Body of pancreas (tissue), 4 donors: ENCODE measurements around the gene MED20. TPM values are rescaled to one million over a fixed set of nuclear protein-coding genes. Genes with fewer than 3 reads are reported as not detected.

Experiments
- ATAC-seq: fragments of 150-250 bp; one replicate; pipeline ENCODE4 v1.9.1; 2016
- DNase-seq, 4 donors: peaks; one replicate each; pipeline ENCODE4 v3.0.0-alpha.2; 2019
- H3K27ac ChIP-seq, 4 donors: fragments of 200-600 bp; sonication (generic); 1 replicate in 3 of 4; 2 replicates in 1 of 4; pipeline versions ENCODE4 v1.5.1 to v1.6.1; 2016 to 2019; ENCODE audit warnings: mild to moderate bottlenecking in 1 of 4, mixed read lengths in 1 of 4, moderate library complexity in 1 of 4
- H3K27me3 ChIP-seq, 2 donors: fragments of 200-600 bp; sonication (generic); one replicate each; pipeline ENCODE4 v1.6.0; 2016; ENCODE audit warnings: mild to moderate bottlenecking in 1 of 2
- H3K36me3 ChIP-seq, 2 donors: fragments of 200-600 bp; sonication (generic); replicated peaks in 1 of 2; 2 replicates each; pipeline ENCODE4 v1.5.1; 2016; ENCODE audit warnings: low read depth in 2 of 2; ENCODE audit not compliant: insufficient read depth in 1 of 2
- H3K4me1 ChIP-seq: fragments of 200-600 bp; sonication (generic); one replicate; pipeline ENCODE4 v1.6.0; 2016
- H3K4me3 ChIP-seq, 2 donors: fragments of 200-600 bp; sonication (generic); 1 replicate in 1 of 2; 2 replicates in 1 of 2; pipeline ENCODE4 v1.5.1; 2016 to 2019
- H3K9me3 ChIP-seq, 3 donors: fragments of 200-600 bp; sonication (generic); 1 replicate in 2 of 3; 2 replicates in 1 of 3; pipeline ENCODE4 v1.5.1; 2016
- CTCF ChIP-seq, 7 experiments: fragments of 450-650 bp in 4 of 7; fragments of 200-600 bp in 3 of 7; sonication (generic) in 3 of 7; IDR thresholded peaks; one replicate each; pipeline ENCODE4 v1.5.1; 2016 to 2019; ENCODE audit warnings: antibody characterized with exemption in 7 of 7
- POLR2A ChIP-seq, 3 donors: fragments of 450-650 bp; IDR thresholded peaks; one replicate each; pipeline ENCODE4 v1.6.1; 2016; ENCODE audit warnings: antibody characterized with exemption in 3 of 3, mild to moderate bottlenecking in 2 of 3
- WGBS, 2 donors: methylation state at CpG; one replicate each; pipeline ENCODE4 v1.1.5; 2017; 5-methylcytosine and 5-hydroxymethylcytosine counted together
- intact Hi-C: fragments of 100-400 bp; cut with DNase I; formaldehyde crosslinking; loops from one replicate; pipeline ENCODE4 v1.15.1; 2023
- total RNA-seq, 2 donors: library from RNA; depleted of rRNA; stranded (reverse); fragments of >200 nt; gene quantifications; one replicate each; pipeline ENCODE4 v1.1.0, GENCODE V29; 2016

MED20 gene
- total RNA-seq, 2 donors from 2014 or later = 9.9 to 17.8 TPM

DNA sequence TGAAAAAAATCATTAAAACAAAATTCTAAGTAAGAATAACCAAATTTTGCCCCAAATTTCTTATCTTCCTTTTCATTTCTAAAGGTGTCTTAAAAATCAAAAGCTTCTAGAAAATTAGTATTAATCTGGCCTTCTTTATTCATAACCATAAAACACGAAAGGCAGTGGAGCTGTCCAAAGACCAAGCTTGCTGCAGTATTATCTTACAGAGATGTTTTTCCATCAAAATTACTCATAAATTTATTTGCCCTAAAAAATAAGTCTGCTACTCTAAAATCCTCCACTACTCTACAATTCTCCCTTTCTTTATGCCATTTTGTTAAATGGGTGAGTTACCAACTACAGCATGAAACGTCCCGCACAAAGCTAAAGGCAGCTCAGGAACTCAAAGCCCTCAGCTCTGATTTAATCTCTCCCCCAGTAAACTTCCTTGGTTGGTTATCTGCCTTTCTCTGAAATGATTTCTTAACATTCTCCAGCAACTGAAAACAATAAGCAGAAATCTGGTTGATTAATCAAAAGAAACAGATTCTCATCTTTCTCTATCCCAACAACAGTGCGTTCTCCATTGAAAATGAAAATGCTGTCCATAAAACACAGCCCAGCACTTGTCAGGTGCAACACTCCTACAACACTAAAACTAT, 27.9 kb downstream of the MED20 start:
- no peak for ATAC-seq

DNA sequence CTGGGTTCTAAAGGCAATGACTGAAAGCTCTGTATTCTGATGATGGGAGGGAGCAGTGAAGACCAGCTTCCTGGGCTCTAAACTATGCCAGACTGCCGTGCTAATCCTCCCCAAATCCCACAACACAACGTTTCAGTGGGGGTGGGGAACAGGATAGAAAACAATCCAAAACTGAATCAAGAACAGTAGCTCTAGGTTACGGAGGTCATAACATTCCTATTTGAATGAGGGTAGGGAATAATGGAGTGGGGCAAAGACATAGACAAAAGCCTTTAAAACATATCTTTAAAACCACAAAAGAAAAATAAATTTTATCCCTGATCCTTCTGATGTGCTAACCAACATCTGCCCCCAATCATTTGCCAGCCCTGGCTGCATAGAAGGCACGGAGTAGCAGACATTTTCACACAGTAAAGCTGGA, 33.6 kb downstream of the MED20 start:
- whole genome bisulfite sequencing, 2 donors = 64 to 68% methylated on average over 4 of the region's 4 CpGs

More for the DNA sequence above, 27.9 kb downstream of the MED20 start:
- TF ChIP-seq CTCF (IDR thresholded peaks at IDR 0.05) (no peak), POLR2A (IDR thresholded peaks at IDR 0.05) (no peak)
- Histone ChIP-seq H3K4me1 (peaks cover 19% of the 10 kb centered on the region), H3K4me3 (no peak overlapping the region), H3K36me3 (no peaks in the 10 kb centered on the region), H3K27me3 (no peaks in the 10 kb centered on the region), H3K27ac (no peak overlapping the region), H3K9me3 (no peaks in the 10 kb centered on the region)
- intact Hi-C loops = no loop called here
- DNase-seq = no peak
- WGBS, 2 donors = 77 to 79% methylated on average over 4 of the region's 4 CpGs

DNA sequence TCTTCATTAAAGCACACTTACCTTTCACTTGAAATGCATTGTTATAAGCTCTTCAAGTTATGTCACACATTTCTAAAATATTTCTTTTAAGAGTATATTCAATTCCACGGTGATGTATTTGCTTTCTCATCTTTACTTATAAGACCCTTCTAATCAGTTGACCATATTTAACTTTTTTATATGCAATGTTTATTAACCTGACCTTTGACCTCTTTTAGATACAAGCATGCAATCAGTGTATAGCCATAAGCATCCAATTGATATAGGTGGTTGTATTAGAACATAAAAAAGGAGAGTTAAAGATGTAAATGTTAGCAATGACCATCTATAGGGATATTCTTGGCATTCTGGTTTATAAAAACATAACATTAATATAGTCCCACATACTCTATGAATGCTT, 35.0 kb downstream of the MED20 start:
- ATAC-seq (no peak), DNase-seq (no peak)
- intact Hi-C loops = no loop called here

More for the DNA sequence above, 33.6 kb downstream of the MED20 start:
- H3K4me3 ChIP-seq = no peak overlapping the region
- no peak for TF ChIP-seq CTCF (IDR thresholded peaks at IDR 0.05)
- no peak for TF ChIP-seq POLR2A (IDR thresholded peaks at IDR 0.05)
- ATAC-seq = no peak
- no peaks in the 10 kb centered on the region for H3K4me1 ChIP-seq
- intact Hi-C loops = no loop called here
- H3K9me3 ChIP-seq = no peaks in the 10 kb centered on the region
- H3K27me3 ChIP-seq = no peaks in the 10 kb centered on the region
- H3K36me3 ChIP-seq = no peaks in the 10 kb centered on the region
- no peak for DNase-seq
- no peak overlapping the region for H3K27ac ChIP-seq

DNA sequence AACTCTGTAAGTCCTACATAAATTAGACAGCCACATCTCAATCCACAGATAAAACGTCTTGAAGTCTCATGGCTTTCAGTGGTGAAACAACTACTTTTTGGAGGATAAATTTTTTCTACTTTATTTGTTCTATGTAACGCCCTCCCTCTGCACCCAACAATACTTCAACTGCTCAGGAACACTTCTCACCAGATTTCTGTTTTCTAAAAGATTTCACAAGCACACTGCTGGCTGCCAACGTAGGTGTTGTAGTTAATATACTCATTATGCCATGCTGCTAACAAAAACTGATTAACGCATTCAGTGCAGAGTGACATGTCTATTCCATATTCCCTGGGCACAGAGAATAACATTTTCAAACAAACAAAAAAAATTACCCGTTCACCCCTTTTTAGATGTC, 36.0 kb downstream of the MED20 start:
- Histone ChIP-seq H3K9me3 (no peaks in the 10 kb centered on the region), H3K27ac (no peak overlapping the region), H3K4me3 (no peak overlapping the region), H3K36me3 (no peaks in the 10 kb centered on the region), H3K4me1 (no peaks in the 10 kb centered on the region), H3K27me3 (no peaks in the 10 kb centered on the region)
- WGBS, 2 donors = 70 to 75% methylated on average over 5 of the region's 5 CpGs
- ATAC-seq (no peak), DNase-seq (no peak)
- intact Hi-C loops = no loop called here
- no peak for TF ChIP-seq POLR2A (IDR thresholded peaks at IDR 0.05)

More for the DNA sequence above, 35.0 kb downstream of the MED20 start:
- no peaks in the 10 kb centered on the region for H3K4me1 ChIP-seq
- H3K27ac ChIP-seq = no peak overlapping the region
- 80 to 91% methylated on average over 1 of the region's 1 CpG for WGBS, 2 donors
- no peaks in the 10 kb centered on the region for H3K27me3 ChIP-seq
- TF ChIP-seq CTCF (IDR thresholded peaks at IDR 0.05) (no peak), POLR2A (IDR thresholded peaks at IDR 0.05) (no peak)
- H3K9me3 ChIP-seq = no peaks in the 10 kb centered on the region
- no peaks in the 10 kb centered on the region for H3K36me3 ChIP-seq
- H3K4me3 ChIP-seq = no peak overlapping the region

GRCh38 chr6:41881506-41881905, 39.4 kb downstream of the MED20 start:
- TF ChIP-seq POLR2A (IDR thresholded peaks at IDR 0.05) = no peak
- TF ChIP-seq CTCF (IDR thresholded peaks at IDR 0.05) = no peak
- 80 to 95% methylated on average over 1 of the region's 1 CpG for WGBS, 2 donors
- no peaks in the 10 kb centered on the region for H3K9me3 ChIP-seq
- no peaks in the 10 kb centered on the region for H3K4me1 ChIP-seq
- H3K36me3 ChIP-seq = no peaks in the 10 kb centered on the region
- intact Hi-C loops = no loop called here
- no peak overlapping the region for H3K27ac ChIP-seq
- no peak overlapping the region for H3K4me3 ChIP-seq
- no peak for ATAC-seq
- no peak for DNase-seq
- H3K27me3 ChIP-seq = no peaks in the 10 kb centered on the region
